Keratinocyte (primary cell): ENCODE results near the gene ADM. TPM values are rescaled to one million over a fixed set of nuclear protein-coding genes. Genes with fewer than 3 reads are reported as not detected.
A peak's percentile ranks its signal among the peaks of the same experiment; 100 is the strongest.

Source experiments
- DNase-seq: peaks from one replicate; pipeline ENCODE4 v3.0.0-alpha.2; 2011; ENCODE audit warnings: low read depth, missing footprints, low spot score
- FAIRE-seq: peaks from 2 replicates; lab custom pipeline; 2011; peaks lifted over from hg19 to GRCh38; lab: Jason Lieb, UNC
- H2AFZ ChIP-seq: 2 replicates; pipeline ENCODE4 v1.6.0; 2012; ENCODE audit warnings: low read length, control low read depth, inconsistent platforms; ENCODE audit not compliant: control insufficient read depth
- H3K27ac ChIP-seq: 2 replicates; pipeline ENCODE4 v1.5.1; 2011; ENCODE audit warnings: low read length; ENCODE audit not compliant: control insufficient read depth, insufficient read depth
- H3K27me3 ChIP-seq: 3 replicates; pipeline ENCODE4 v1.6.0; 2011; ENCODE audit warnings: low read length; ENCODE audit not compliant: control insufficient read depth, insufficient read depth; ENCODE audit errors: extremely low read depth
- H3K36me3 ChIP-seq, 2 experiments: 2 replicates in 1 of 2; 3 replicates in 1 of 2; pipeline ENCODE4 v1.5.1; 2011; ENCODE audit warnings: low read length in 2 of 2, mild to moderate bottlenecking in 1 of 2; ENCODE audit not compliant: control insufficient read depth in 2 of 2, insufficient read depth in 2 of 2; ENCODE audit errors: extremely low read depth in 1 of 2
- H3K4me1 ChIP-seq: 3 replicates; pipeline ENCODE4 v1.5.1; 2011; ENCODE audit warnings: low read length; ENCODE audit not compliant: control insufficient read depth, insufficient read depth; ENCODE audit errors: extremely low read depth
- H3K4me2 ChIP-seq: 3 replicates; pipeline ENCODE4 v1.6.0; 2011; ENCODE audit warnings: low read depth, low read length; ENCODE audit not compliant: control insufficient read depth, insufficient read depth; ENCODE audit errors: extremely low read depth
- H3K4me3 ChIP-seq, 3 experiments: fragments of 200-600 bp in 1 of 3; sonication (generic) in 1 of 3; 2 replicates in 2 of 3; 3 replicates in 1 of 3; pipeline ENCODE4 v1.5.1; 2011 to 2016; ENCODE audit warnings: low read length in 3 of 3, mild to moderate bottlenecking in 3 of 3, control low read depth in 2 of 3, inconsistent platforms in 1 of 3, low read depth in 1 of 3, mixed read lengths in 1 of 3, mixed run types in 1 of 3, moderate library complexity in 1 of 3; ENCODE audit not compliant: control insufficient read depth in 2 of 3, insufficient read depth in 2 of 3; ENCODE audit errors: extremely low read depth in 1 of 3
- H3K79me2 ChIP-seq: 2 replicates; pipeline ENCODE4 v1.6.0; 2012; ENCODE audit warnings: low read length; ENCODE audit not compliant: control insufficient read depth, insufficient read depth
- H3K9ac ChIP-seq: 3 replicates; pipeline ENCODE4 v1.6.0; 2011; ENCODE audit warnings: low read length; ENCODE audit not compliant: control insufficient read depth, insufficient read depth; ENCODE audit errors: extremely low read depth
- H3K9me1 ChIP-seq: 3 replicates; pipeline ENCODE4 v1.6.0; 2011; ENCODE audit warnings: low read length; ENCODE audit not compliant: control insufficient read depth, insufficient read depth; ENCODE audit errors: extremely low read depth
- H3K9me3 ChIP-seq: 2 replicates; pipeline ENCODE4 v1.5.1; 2012; ENCODE audit warnings: low read depth, low read length; ENCODE audit not compliant: control insufficient read depth
- H4K20me1 ChIP-seq: 3 replicates; pipeline ENCODE4 v1.6.0; 2011; ENCODE audit warnings: low read length; ENCODE audit not compliant: control insufficient read depth, insufficient read depth; ENCODE audit errors: extremely low read depth
- EZH2 ChIP-seq: IDR thresholded peaks from one replicate; pipeline ENCODE4 v1.6.1; 2012; ENCODE audit warnings: inconsistent platforms, mild to moderate bottlenecking, low read length, moderate library complexity
- dilution Hi-C: fragments of 300-500 bp; cut with MboI; formaldehyde crosslinking; loops from one replicate; pipeline ENCODE4 v1.7.0; 2020; ENCODE audit warnings: low sequenced_read_pairs; ENCODE audit not compliant: extremely low pct_ligation_motif_present
- polyA plus RNA-seq, 5 experiments: library from polyadenylated mRNA; depleted of rRNA in 3 of 5; stranded (reverse) in 3 of 5; stranded (forward) in 1 of 5; unstranded in 1 of 5; fragments of >200 nt; gene quantifications; 1 replicate in 1 of 5; 2 replicates in 3 of 5; 3 replicates in 1 of 5; pipeline versions ENCODE4 v1.2.1 to v1.2.3, GENCODE V29; 2011 to 2012; ENCODE audit warnings: missing spikeins in 2 of 5, low read depth in 1 of 5, low replicate concordance in 1 of 5
- TF ChIP-seq, protein P1 (sequence below), 3 experiments: IDR thresholded peaks in 1 of 3; conservative IDR thresholded peaks in 1 of 3; optimal IDR thresholded peaks in 1 of 3; 2 replicates in 2 of 3; 3 replicates in 1 of 3; pipeline versions ENCODE3 to v1.5.1; 2011; ENCODE audit warnings: low read length in 3 of 3, mild to moderate bottlenecking in 3 of 3, moderate library complexity in 2 of 3, control low read depth in 1 of 3, inconsistent platforms in 1 of 3; ENCODE audit not compliant: insufficient read depth in 2 of 3; ENCODE audit errors: extremely low read depth in 1 of 3

The ADM gene
- polyA plus RNA-seq, 1 donor (not counting 4 experiments of a cell fraction or from before 2014, with no cell fraction given) = 57.9 TPM

DNA sequence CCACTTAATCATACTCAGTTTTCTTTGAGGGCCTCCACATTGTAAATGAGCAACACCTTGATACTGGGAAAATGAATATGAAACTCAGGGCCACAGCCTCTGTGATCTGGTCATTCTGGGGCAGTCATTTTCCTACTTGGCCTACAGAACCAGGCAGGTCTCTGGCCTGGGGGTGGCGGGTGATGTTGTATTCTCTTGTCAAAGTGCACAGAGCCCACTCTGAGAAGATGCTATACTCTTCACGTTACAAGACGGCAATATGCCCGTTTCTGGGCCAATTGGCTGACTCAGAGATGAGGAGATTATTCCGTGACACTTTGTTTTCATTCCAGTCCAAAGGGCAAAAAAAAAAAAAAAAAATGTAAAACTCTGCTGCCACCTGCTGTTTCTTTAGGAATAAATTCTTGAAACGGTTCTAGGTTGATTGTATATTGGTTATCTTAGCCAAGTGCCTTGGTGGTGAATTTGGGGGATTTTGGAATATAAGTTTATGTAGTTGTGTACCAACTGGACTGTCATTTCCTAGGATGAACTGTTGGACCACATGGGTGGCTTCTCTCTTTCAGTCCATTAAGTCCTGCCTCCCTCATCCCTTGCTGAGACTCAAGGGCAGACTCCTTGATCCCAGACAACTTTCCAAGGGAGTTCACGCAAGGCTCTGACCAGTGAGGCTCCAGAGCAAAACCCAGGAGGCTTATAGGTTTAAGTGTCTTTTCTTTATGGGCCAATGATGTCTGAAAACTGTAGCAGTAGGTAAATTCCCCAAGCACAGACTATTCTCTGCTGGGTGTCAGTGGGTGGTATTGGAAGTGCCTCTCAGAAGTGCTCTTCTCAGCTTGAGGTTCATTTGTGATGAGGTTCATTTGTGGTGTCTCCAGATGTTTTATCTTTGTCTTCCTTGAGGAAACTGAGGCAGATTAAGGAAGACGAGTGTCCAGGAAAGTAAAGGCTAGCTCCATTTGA lies 18.2 kb downstream of the ADM start:
- Histone ChIP-seq H3K4me1 (peaks cover 10% of the 10 kb centered on the region), H4K20me1 (no peaks in the 10 kb centered on the region), H3K9me3 (no peaks in the 10 kb centered on the region), H3K36me3 (no peaks in the 10 kb centered on the region), H3K79me2 (no peaks in the 10 kb centered on the region), H3K4me2 (peak overlapping the region; percentile 57), H3K27ac (peak overlapping the region; percentile 33), H2AFZ (no peak overlapping the region), H3K4me3 (no peak overlapping the region), H3K27me3 (no peaks in the 10 kb centered on the region), H3K9me1 (no peaks in the 10 kb centered on the region), H3K9ac (peak overlapping the region; percentile 43)
- DNase-seq = no peak
- peak; percentile 84 for FAIRE-seq
- TF ChIP-seq, protein P1, sequence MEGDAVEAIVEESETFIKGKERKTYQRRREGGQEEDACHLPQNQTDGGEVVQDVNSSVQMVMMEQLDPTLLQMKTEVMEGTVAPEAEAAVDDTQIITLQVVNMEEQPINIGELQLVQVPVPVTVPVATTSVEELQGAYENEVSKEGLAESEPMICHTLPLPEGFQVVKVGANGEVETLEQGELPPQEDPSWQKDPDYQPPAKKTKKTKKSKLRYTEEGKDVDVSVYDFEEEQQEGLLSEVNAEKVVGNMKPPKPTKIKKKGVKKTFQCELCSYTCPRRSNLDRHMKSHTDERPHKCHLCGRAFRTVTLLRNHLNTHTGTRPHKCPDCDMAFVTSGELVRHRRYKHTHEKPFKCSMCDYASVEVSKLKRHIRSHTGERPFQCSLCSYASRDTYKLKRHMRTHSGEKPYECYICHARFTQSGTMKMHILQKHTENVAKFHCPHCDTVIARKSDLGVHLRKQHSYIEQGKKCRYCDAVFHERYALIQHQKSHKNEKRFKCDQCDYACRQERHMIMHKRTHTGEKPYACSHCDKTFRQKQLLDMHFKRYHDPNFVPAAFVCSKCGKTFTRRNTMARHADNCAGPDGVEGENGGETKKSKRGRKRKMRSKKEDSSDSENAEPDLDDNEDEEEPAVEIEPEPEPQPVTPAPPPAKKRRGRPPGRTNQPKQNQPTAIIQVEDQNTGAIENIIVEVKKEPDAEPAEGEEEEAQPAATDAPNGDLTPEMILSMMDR (optimal IDR thresholded peaks at IDR 0.05 in 1 of 3, IDR thresholded peaks at IDR 0.05 in 1 of 3, conservative IDR thresholded peaks at IDR 0.05 in 1 of 3; ENCODE audit: extremely low read depth in 1 of 3, insufficient read depth in 2 of 3, low read length in 3 of 3) = peak in 2 of 3 experiments; percentile 28 to 60
- no peak for TF ChIP-seq EZH2
- dilution Hi-C loops = no loop called here

DNA sequence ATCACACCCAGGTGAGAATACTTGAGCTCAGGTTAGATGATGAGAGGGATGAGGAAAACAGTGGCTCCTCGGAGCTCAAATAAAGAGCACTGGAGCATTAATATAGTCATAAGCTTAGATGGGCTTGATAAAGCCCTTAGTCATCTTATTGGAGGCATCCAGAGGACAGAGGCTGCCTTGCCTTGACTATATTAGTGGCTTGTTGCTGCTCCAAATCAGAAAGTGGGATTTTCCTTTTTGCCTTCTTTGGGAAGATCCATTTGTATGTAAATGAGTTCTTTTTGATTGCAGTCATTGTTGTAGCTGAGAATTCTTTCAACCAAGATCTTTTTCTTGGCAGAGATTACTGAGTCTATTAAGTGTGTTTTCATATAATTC lies 18.9 kb downstream of the ADM start:
- Histone ChIP-seq H3K27ac (no peak overlapping the region), H3K36me3 (no peaks in the 10 kb centered on the region), H2AFZ (no peak overlapping the region)

More for the DNA sequence above, 18.9 kb downstream of the ADM start:
- H3K4me2 ChIP-seq = no peak overlapping the region
- no peak for DNase-seq
- FAIRE-seq = no peak
- dilution Hi-C loops = no loop called here
- H3K9ac ChIP-seq = no peak overlapping the region
- H3K27me3 ChIP-seq = no peaks in the 10 kb centered on the region
- no peaks in the 10 kb centered on the region for H3K9me1 ChIP-seq
- peaks cover 12% of the 10 kb centered on the region for H3K4me1 ChIP-seq
- H3K4me3 ChIP-seq = no peak overlapping the region
- no peaks in the 10 kb centered on the region for H3K79me2 ChIP-seq
- no peaks in the 10 kb centered on the region for H3K9me3 ChIP-seq
- H4K20me1 ChIP-seq = no peaks in the 10 kb centered on the region
- TF ChIP-seq EZH2 = no peak
- TF ChIP-seq, protein P1 (optimal IDR thresholded peaks at IDR 0.05 in 1 of 3, IDR thresholded peaks at IDR 0.05 in 1 of 3, conservative IDR thresholded peaks at IDR 0.05 in 1 of 3; ENCODE audit: extremely low read depth in 1 of 3, insufficient read depth in 2 of 3, low read length in 3 of 3) = no peak
